Spleen (tissue), 3 donors: Measurements from ENCODE around the gene HS6ST2.

Experiments
- POLR2A ChIP-seq, 3 donors: fragments of 450-650 bp; IDR thresholded peaks; one replicate each; pipeline ENCODE4 v1.5.1; 2017; ENCODE audit warnings: antibody characterized with exemption in 3 of 3, mild to moderate bottlenecking in 1 of 3
- POLR2AphosphoS5 ChIP-seq, 3 donors: sonication (generic); formaldehyde crosslinking; IDR thresholded peaks; one replicate each; pipeline ENCODE4 v1.5.1; 2017; ENCODE audit warnings: antibody characterized with exemption in 3 of 3

DNA sequence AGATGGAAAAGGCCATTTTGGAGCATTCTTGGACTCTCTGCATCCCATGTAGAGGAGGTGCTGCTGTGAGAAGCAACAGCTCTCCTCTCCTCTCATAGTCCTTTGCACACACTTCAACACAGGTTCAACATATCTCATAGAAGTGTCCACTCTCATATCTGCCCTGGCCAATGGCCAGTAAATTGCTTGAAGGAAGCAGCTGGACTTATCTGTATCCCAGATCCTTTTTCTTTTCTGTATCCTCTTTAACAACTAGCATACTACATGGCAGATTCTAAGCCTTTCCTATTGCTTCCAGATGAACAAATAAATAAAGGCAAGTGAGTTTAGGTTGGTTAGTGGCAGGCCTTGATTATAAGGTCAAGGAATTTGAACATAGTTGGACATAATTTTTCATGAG lies 122.0 kb downstream of the HS6ST2 start:
- no peak for TF ChIP-seq POLR2A (IDR thresholded peaks at IDR 0.05)
- no peak for TF ChIP-seq POLR2AphosphoS5 (IDR thresholded peaks at IDR 0.05)
